WTC11 (cell line): ENCODE measurements around the gene MORC2. TPM values are rescaled to one million over a fixed set of nuclear protein-coding genes. Genes with fewer than 3 reads are reported as not detected.

ENCODE experiments used
- ATAC-seq: fragments of 200-7000 bp; cut with Tn5 transposase; 2 replicates; pipeline ENCODE4 v1.10.0; 2021; ENCODE audit warnings: mild to moderate bottlenecking, moderate library complexity
- CTCF ChIA-PET: fragments of 300-600 bp; sonication (Branson Sonifier 250); formaldehyde crosslinking; loops from one replicate; lab custom pipeline; 2021; ENCODE audit warnings: antibody characterized with exemption; lab: Charles Lee
- POLR2A ChIA-PET: fragments of 350-600 bp; sonication (Branson Sonifier 250); formaldehyde crosslinking; loops from one replicate; lab custom pipeline; 2021; ENCODE audit warnings: antibody characterized with exemption; lab: Charles Lee
- DNase-seq: peaks from one replicate; pipeline ENCODE4 v3.0.0; 2021; ENCODE audit warnings: low spot score
- H3K27ac Mint-ChIP-seq: 2 replicates; pipeline ENCODE4 v1.8.0; 2021; ENCODE audit warnings: mixed read lengths
- H3K27me3 Mint-ChIP-seq: 2 replicates; pipeline ENCODE4 v1.8.0; 2021; ENCODE audit warnings: low read depth, mild to moderate bottlenecking, moderate library complexity, mixed read lengths
- H3K36me3 Mint-ChIP-seq: 2 replicates; pipeline ENCODE4 v1.8.0; 2021; ENCODE audit warnings: mixed read lengths
- H3K4me1 Mint-ChIP-seq: 2 replicates; pipeline ENCODE4 v1.8.0; 2022; ENCODE audit warnings: mixed read lengths
- H3K4me3 Mint-ChIP-seq: 2 replicates; pipeline ENCODE4 v1.8.0; 2021; ENCODE audit warnings: mild to moderate bottlenecking, moderate library complexity, mixed read lengths
- H3K9me3 Mint-ChIP-seq: 2 replicates; pipeline ENCODE4 v1.8.0; 2021; ENCODE audit warnings: mixed read lengths
- CBFB ChIP-seq: sonication (generic); formaldehyde crosslinking; IDR thresholded peaks from 2 replicates; pipeline ENCODE4 v1.8.1; 2022; ENCODE audit warnings: mild to moderate bottlenecking, low read depth, missing genetic modification reagents
- EMX1 ChIP-seq: fragments of 250-450 bp; sonication (Bioruptor Pico); IDR thresholded peaks from 2 replicates; pipeline ENCODE4 v1.8.0; 2021; ENCODE audit warnings: mild to moderate bottlenecking
- FOXJ3 ChIP-seq: sonication (generic); formaldehyde crosslinking; IDR thresholded peaks from 2 replicates; pipeline ENCODE4 v1.9.0; 2021; ENCODE audit warnings: missing genetic modification reagents, mild to moderate bottlenecking, borderline replicate concordance
- FOXK1 ChIP-seq: sonication (generic); formaldehyde crosslinking; IDR thresholded peaks from 2 replicates; pipeline ENCODE4 v1.8.0; 2022; ENCODE audit warnings: mild to moderate bottlenecking, moderate library complexity, missing genetic modification reagents
- GABPB1 ChIP-seq: sonication (generic); formaldehyde crosslinking; IDR thresholded peaks from 2 replicates; pipeline ENCODE4 v1.8.1; 2023; ENCODE audit warnings: mild to moderate bottlenecking, missing genetic modification reagents
- GTF2I ChIP-seq: fragments of 250-450 bp; sonication (Bioruptor Pico); conservative IDR thresholded peaks from 2 replicates; pipeline ENCODE4 v1.4.0; 2021; ENCODE audit warnings: mild to moderate bottlenecking
- HMGA2 ChIP-seq: fragments of 250-450 bp; sonication (Bioruptor Pico); IDR thresholded peaks from 2 replicates; pipeline ENCODE4 v1.4.0; 2021; ENCODE audit warnings: mild to moderate bottlenecking, moderate library complexity
- NFYB ChIP-seq: sonication (generic); formaldehyde crosslinking; conservative IDR thresholded peaks from 2 replicates; pipeline ENCODE4 v1.8.0; 2022; ENCODE audit warnings: low read depth, missing genetic modification reagents
- NR1H2 ChIP-seq: sonication (generic); formaldehyde crosslinking; IDR thresholded peaks from 2 replicates; pipeline ENCODE4 v1.9.0; 2021; ENCODE audit warnings: mild to moderate bottlenecking, moderate library complexity, missing genetic modification reagents
- SP1 ChIP-seq: sonication (generic); formaldehyde crosslinking; conservative IDR thresholded peaks from 2 replicates; pipeline ENCODE4 v1.8.1; 2022; ENCODE audit warnings: missing genetic modification reagents
- ZNF317 ChIP-seq: sonication (generic); formaldehyde crosslinking; IDR thresholded peaks from 2 replicates; pipeline ENCODE4 v1.8.1; 2023; ENCODE audit warnings: low read depth, mild to moderate bottlenecking, moderate library complexity, missing genetic modification reagents, borderline replicate concordance
- ZNF423 ChIP-seq: fragments of 250-450 bp; sonication (Bioruptor Pico); IDR thresholded peaks from 2 replicates; pipeline ENCODE4 v2.1.2; 2022; ENCODE audit warnings: mild to moderate bottlenecking, moderate library complexity
- total RNA-seq: library from RNA; stranded (reverse); gene quantifications from 3 replicates; pipeline ENCODE4 v1.2.3, GENCODE V29; 2021
- TF ChIP-seq, protein P1 (sequence below): sonication (generic); formaldehyde crosslinking; IDR thresholded peaks from 2 replicates; pipeline ENCODE4 v1.8.0; 2023; ENCODE audit warnings: missing genetic modification reagents, mild to moderate bottlenecking, borderline replicate concordance
- TF ChIP-seq, protein P2 (sequence below): sonication (generic); formaldehyde crosslinking; IDR thresholded peaks from 2 replicates; pipeline ENCODE4 v1.8.0; 2022; ENCODE audit warnings: mild to moderate bottlenecking, missing genetic modification reagents
- TF ChIP-seq, protein P3 (sequence below): sonication (generic); formaldehyde crosslinking; IDR thresholded peaks from 2 replicates; pipeline ENCODE4 v1.8.0; 2022; ENCODE audit warnings: mild to moderate bottlenecking, missing genetic modification reagents
- TF ChIP-seq, protein P4 (sequence below): sonication (generic); formaldehyde crosslinking; IDR thresholded peaks from 2 replicates; pipeline ENCODE4 v1.8.0; 2022; ENCODE audit warnings: mild to moderate bottlenecking, missing genetic modification reagents
- TF ChIP-seq, protein P5 (sequence below): sonication (generic); formaldehyde crosslinking; conservative IDR thresholded peaks from 2 replicates; pipeline ENCODE4 v1.8.1; 2023; ENCODE audit warnings: mild to moderate bottlenecking, low read depth, missing genetic modification reagents, moderate library complexity
- TF ChIP-seq, protein P6 (sequence below): sonication (generic); formaldehyde crosslinking; IDR thresholded peaks from 2 replicates; pipeline ENCODE4 v1.8.1; 2022; ENCODE audit warnings: low read depth, mild to moderate bottlenecking, moderate library complexity, missing genetic modification reagents, borderline replicate concordance
- TF ChIP-seq, protein P7 (sequence below): sonication (generic); formaldehyde crosslinking; IDR thresholded peaks from 2 replicates; pipeline ENCODE4 v1.8.1; 2022; ENCODE audit warnings: missing genetic modification reagents, borderline replicate concordance
- TF ChIP-seq, protein P8 (sequence below): fragments of 250-450 bp; sonication (Bioruptor Pico); IDR thresholded peaks from 2 replicates; pipeline ENCODE4 v1.9.0; 2021; ENCODE audit warnings: moderate library complexity, mild to moderate bottlenecking, inconsistent platforms, borderline replicate concordance
- TF ChIP-seq, protein P9 (sequence below): fragments of 250-450 bp; sonication (Bioruptor Pico); IDR thresholded peaks from 2 replicates; pipeline ENCODE4 v2.1.2; 2022; ENCODE audit warnings: mild to moderate bottlenecking, moderate library complexity

MORC2 gene
- total RNA-seq, 1 experiment from 2014 or later, result 62.3 TPM

DNA sequence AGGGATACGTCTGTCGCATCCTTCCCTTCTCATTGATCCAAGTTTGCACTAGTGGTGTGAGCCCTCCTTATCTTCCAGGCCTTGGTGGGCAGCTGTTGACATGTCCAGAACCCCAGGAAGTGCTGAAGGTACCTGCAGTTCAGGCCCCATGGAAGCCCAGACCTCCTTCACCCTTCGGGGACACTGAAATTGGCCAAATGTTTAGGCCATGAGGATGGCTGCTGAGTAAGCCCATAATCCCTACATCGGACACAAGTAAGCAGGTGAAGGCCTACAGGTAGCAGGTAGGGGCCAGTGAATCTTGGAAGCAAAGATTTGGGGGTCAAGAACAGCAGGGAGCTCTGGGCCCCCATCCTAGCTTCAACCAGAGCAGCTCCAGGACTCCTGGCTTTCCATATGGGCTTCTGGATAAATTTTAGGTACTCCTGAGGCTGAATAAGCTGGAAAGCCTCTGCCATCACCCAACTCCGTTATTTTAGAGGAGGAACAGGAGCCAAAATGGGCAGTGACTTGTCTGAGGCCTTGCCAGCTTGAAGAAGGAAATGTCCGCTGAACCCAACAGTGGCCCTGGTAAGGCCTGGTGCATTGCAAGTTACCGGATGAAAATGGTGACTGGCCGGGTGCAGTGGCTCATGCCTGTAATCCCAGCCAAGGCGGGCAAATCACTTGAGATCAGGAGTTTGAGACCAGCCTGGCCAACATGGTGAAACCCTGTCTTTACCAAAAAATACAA, 45.2 kb downstream of the MORC2 start:
- peaks cover 40% of the 10 kb centered on the region for H3K36me3 Mint-ChIP-seq
- CTCF ChIA-PET, result interaction anchor here (0.7 to 2.7 kb wide), 7 partner anchors 32 to 288 kb away, joined by 3 to 11 read pairs (median 3); partner anchors contain the start of genes SLC35E4 and SMTN

DNA sequence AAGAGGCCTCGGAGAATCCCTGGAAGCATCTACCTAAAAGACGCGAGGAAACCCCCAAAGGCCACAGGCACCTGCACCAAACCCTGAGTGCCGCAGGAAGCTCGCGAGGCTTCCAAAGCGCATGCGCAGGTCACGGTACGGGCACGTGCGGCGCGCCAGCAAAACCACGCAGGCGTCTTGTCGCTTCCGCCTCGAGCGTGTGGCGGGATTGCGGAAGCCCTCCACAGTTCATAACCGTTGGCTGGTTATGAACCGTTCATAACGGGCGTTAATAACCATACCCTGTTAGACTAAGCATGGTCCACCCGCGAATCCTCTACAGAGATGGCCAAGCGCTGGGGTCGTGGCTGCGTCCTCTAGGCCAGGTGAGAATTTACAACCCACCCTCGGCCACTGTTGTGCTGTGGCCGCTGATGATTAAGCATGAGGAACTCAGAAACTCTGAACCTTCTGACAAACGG, 46.4 kb downstream of the MORC2 start:
- POLR2A ChIA-PET, result interaction anchor here (0.7 to 1.5 kb wide), 4 partner anchors 47 to 944 kb away, joined by 3 read pairs; partner anchors contain the start of genes MORC2 and TUG1
- Mint-ChIP-seq H3K4me1 (peaks cover 4% of the 10 kb centered on the region; the same call in 1 of the 2 replicates), H3K36me3 (peaks cover 32% of the 10 kb centered on the region), H3K4me3 (no peak overlapping the region), H3K27me3 (no peaks in the 10 kb centered on the region), H3K9me3 (peaks cover 2% of the 10 kb centered on the region; the same call in 1 of the 2 replicates), H3K27ac (no peak overlapping the region; the same call in 1 of the 2 replicates)
- ATAC-seq (no peak), DNase-seq (no peak)
- CTCF ChIA-PET, result interaction anchor here (0.7 to 2.7 kb wide), 10 partner anchors 26 to 287 kb away, joined by 3 to 15 read pairs (median 5); partner anchors contain the start of gene SMTN
- no peak for TF ChIP-seq HMGA2 (CRISPR knock-in tag)
- TF ChIP-seq, protein P1, sequence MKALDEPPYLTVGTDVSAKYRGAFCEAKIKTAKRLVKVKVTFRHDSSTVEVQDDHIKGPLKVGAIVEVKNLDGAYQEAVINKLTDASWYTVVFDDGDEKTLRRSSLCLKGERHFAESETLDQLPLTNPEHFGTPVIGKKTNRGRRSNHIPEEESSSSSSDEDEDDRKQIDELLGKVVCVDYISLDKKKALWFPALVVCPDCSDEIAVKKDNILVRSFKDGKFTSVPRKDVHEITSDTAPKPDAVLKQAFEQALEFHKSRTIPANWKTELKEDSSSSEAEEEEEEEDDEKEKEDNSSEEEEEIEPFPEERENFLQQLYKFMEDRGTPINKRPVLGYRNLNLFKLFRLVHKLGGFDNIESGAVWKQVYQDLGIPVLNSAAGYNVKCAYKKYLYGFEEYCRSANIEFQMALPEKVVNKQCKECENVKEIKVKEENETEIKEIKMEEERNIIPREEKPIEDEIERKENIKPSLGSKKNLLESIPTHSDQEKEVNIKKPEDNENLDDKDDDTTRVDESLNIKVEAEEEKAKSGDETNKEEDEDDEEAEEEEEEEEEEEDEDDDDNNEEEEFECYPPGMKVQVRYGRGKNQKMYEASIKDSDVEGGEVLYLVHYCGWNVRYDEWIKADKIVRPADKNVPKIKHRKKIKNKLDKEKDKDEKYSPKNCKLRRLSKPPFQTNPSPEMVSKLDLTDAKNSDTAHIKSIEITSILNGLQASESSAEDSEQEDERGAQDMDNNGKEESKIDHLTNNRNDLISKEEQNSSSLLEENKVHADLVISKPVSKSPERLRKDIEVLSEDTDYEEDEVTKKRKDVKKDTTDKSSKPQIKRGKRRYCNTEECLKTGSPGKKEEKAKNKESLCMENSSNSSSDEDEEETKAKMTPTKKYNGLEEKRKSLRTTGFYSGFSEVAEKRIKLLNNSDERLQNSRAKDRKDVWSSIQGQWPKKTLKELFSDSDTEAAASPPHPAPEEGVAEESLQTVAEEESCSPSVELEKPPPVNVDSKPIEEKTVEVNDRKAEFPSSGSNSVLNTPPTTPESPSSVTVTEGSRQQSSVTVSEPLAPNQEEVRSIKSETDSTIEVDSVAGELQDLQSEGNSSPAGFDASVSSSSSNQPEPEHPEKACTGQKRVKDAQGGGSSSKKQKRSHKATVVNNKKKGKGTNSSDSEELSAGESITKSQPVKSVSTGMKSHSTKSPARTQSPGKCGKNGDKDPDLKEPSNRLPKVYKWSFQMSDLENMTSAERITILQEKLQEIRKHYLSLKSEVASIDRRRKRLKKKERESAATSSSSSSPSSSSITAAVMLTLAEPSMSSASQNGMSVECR (CRISPR knock-in tag), result no peak
- TF ChIP-seq, protein P2, sequence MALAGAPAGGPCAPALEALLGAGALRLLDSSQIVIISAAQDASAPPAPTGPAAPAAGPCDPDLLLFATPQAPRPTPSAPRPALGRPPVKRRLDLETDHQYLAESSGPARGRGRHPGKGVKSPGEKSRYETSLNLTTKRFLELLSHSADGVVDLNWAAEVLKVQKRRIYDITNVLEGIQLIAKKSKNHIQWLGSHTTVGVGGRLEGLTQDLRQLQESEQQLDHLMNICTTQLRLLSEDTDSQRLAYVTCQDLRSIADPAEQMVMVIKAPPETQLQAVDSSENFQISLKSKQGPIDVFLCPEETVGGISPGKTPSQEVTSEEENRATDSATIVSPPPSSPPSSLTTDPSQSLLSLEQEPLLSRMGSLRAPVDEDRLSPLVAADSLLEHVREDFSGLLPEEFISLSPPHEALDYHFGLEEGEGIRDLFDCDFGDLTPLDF, result no peak
- TF ChIP-seq, protein P3, sequence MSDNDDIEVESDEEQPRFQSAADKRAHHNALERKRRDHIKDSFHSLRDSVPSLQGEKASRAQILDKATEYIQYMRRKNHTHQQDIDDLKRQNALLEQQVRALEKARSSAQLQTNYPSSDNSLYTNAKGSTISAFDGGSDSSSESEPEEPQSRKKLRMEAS, result no peak
- TF ChIP-seq, protein P4, sequence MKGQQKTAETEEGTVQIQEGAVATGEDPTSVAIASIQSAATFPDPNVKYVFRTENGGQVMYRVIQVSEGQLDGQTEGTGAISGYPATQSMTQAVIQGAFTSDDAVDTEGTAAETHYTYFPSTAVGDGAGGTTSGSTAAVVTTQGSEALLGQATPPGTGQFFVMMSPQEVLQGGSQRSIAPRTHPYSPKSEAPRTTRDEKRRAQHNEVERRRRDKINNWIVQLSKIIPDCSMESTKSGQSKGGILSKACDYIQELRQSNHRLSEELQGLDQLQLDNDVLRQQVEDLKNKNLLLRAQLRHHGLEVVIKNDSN, result no peak
- TF ChIP-seq ZNF317 (CRISPR knock-in tag), result no peak
- TF ChIP-seq, protein P5, sequence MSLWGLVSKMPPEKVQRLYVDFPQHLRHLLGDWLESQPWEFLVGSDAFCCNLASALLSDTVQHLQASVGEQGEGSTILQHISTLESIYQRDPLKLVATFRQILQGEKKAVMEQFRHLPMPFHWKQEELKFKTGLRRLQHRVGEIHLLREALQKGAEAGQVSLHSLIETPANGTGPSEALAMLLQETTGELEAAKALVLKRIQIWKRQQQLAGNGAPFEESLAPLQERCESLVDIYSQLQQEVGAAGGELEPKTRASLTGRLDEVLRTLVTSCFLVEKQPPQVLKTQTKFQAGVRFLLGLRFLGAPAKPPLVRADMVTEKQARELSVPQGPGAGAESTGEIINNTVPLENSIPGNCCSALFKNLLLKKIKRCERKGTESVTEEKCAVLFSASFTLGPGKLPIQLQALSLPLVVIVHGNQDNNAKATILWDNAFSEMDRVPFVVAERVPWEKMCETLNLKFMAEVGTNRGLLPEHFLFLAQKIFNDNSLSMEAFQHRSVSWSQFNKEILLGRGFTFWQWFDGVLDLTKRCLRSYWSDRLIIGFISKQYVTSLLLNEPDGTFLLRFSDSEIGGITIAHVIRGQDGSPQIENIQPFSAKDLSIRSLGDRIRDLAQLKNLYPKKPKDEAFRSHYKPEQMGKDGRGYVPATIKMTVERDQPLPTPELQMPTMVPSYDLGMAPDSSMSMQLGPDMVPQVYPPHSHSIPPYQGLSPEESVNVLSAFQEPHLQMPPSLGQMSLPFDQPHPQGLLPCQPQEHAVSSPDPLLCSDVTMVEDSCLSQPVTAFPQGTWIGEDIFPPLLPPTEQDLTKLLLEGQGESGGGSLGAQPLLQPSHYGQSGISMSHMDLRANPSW (CRISPR knock-in tag), result no peak
- no peak for TF ChIP-seq EMX1 (CRISPR knock-in tag)
- no peak for TF ChIP-seq GTF2I (CRISPR knock-in tag)

More for the DNA sequence above, 45.2 kb downstream of the MORC2 start:
- DNase-seq, result no peak
- Mint-ChIP-seq H3K4me1 (peaks cover 4% of the 10 kb centered on the region; the same call in 1 of the 2 replicates), H3K27me3 (no peaks in the 10 kb centered on the region), H3K27ac (no peak overlapping the region), H3K9me3 (no peaks in the 10 kb centered on the region), H3K4me3 (no peak overlapping the region)
- no peak for ATAC-seq
- POLR2A ChIA-PET, result interaction anchor here (1.5 kb wide), 1 partner anchor 46 kb away, joined by 3 read pairs; the partner anchor contains the start of genes MORC2 and TUG1
- TF ChIP-seq CBFB, result no peak
- no peak for TF ChIP-seq ZNF423
- TF ChIP-seq FOXK1 (CRISPR knock-in tag), result no peak
- no peak for TF ChIP-seq GABPB1
- TF ChIP-seq, protein P6, sequence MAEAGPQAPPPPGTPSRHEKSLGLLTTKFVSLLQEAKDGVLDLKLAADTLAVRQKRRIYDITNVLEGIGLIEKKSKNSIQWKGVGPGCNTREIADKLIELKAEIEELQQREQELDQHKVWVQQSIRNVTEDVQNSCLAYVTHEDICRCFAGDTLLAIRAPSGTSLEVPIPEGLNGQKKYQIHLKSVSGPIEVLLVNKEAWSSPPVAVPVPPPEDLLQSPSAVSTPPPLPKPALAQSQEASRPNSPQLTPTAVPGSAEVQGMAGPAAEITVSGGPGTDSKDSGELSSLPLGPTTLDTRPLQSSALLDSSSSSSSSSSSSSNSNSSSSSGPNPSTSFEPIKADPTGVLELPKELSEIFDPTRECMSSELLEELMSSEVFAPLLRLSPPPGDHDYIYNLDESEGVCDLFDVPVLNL, result no peak
- TF ChIP-seq, protein P7, sequence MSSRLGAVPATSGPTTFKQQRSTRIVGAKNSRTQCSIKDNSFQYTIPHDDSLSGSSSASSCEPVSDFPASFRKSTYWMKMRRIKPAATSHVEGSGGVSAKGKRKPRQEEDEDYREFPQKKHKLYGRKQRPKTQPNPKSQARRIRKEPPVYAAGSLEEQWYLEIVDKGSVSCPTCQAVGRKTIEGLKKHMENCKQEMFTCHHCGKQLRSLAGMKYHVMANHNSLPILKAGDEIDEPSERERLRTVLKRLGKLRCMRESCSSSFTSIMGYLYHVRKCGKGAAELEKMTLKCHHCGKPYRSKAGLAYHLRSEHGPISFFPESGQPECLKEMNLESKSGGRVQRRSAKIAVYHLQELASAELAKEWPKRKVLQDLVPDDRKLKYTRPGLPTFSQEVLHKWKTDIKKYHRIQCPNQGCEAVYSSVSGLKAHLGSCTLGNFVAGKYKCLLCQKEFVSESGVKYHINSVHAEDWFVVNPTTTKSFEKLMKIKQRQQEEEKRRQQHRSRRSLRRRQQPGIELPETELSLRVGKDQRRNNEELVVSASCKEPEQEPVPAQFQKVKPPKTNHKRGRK (CRISPR knock-in tag), result no peak
- no peak for TF ChIP-seq SP1 (CRISPR knock-in tag)
- TF ChIP-seq NR1H2 (CRISPR knock-in tag), result no peak
- no peak for TF ChIP-seq NFYB (CRISPR knock-in tag)
- TF ChIP-seq, protein P8, sequence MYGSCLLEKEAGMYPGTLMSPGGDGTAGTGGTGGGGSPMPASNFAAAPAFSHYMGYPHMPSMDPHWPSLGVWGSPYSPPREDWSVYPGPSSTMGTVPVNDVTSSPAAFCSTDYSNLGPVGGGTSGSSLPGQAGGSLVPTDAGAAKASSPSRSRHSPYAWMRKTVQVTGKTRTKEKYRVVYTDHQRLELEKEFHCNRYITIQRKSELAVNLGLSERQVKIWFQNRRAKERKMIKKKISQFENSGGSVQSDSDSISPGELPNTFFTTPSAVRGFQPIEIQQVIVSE (CRISPR knock-in tag), result no peak
- TF ChIP-seq, protein P9, sequence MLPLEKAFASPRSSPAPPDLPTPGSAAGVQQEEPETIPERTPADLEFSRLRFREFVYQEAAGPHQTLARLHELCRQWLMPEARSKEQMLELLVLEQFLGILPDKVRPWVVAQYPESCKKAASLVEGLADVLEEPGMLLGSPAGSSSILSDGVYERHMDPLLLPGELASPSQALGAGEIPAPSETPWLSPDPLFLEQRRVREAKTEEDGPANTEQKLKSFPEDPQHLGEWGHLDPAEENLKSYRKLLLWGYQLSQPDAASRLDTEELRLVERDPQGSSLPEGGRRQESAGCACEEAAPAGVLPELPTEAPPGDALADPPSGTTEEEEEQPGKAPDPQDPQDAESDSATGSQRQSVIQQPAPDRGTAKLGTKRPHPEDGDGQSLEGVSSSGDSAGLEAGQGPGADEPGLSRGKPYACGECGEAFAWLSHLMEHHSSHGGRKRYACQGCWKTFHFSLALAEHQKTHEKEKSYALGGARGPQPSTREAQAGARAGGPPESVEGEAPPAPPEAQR (CRISPR knock-in tag), result no peak
- TF ChIP-seq FOXJ3 (CRISPR knock-in tag), result no peak
